Suprapubic skin (tissue), 4 donors: ENCODE data around the gene MYOT.

ENCODE experiments used
- POLR2A ChIP-seq, 2 donors: fragments of 450-650 bp; IDR thresholded peaks; one replicate each; pipeline ENCODE4 v1.6.1; 2017; ENCODE audit warnings: antibody characterized with exemption in 2 of 2, mild to moderate bottlenecking in 2 of 2, moderate library complexity in 2 of 2
- POLR2AphosphoS5 ChIP-seq, 3 donors: sonication (generic); formaldehyde crosslinking; IDR thresholded peaks; one replicate each; pipeline ENCODE4 v1.6.1; 2017; ENCODE audit warnings: antibody characterized with exemption in 3 of 3
- TF ChIP-seq, protein P1 (sequence below), 2 donors: fragments of 200-600 bp in 1 of 2; fragments of 450-650 bp in 1 of 2; sonication (generic) in 1 of 2; IDR thresholded peaks; one replicate each; pipeline ENCODE4 v1.5.1; 2016 to 2019; ENCODE audit warnings: antibody characterized with exemption in 2 of 2, mild to moderate bottlenecking in 1 of 2, moderate library complexity in 1 of 2

GRCh38 chr5:137845472-137845871, 22.2 kb upstream of the MYOT start:
- TF ChIP-seq, protein P1, sequence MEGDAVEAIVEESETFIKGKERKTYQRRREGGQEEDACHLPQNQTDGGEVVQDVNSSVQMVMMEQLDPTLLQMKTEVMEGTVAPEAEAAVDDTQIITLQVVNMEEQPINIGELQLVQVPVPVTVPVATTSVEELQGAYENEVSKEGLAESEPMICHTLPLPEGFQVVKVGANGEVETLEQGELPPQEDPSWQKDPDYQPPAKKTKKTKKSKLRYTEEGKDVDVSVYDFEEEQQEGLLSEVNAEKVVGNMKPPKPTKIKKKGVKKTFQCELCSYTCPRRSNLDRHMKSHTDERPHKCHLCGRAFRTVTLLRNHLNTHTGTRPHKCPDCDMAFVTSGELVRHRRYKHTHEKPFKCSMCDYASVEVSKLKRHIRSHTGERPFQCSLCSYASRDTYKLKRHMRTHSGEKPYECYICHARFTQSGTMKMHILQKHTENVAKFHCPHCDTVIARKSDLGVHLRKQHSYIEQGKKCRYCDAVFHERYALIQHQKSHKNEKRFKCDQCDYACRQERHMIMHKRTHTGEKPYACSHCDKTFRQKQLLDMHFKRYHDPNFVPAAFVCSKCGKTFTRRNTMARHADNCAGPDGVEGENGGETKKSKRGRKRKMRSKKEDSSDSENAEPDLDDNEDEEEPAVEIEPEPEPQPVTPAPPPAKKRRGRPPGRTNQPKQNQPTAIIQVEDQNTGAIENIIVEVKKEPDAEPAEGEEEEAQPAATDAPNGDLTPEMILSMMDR (IDR thresholded peaks at IDR 0.05): no peak
- TF ChIP-seq POLR2A (IDR thresholded peaks at IDR 0.05) (no peak), POLR2AphosphoS5 (IDR thresholded peaks at IDR 0.05) (no peak)
